Kidney epithelial cell (primary cell): ENCODE data around the gene ZNF516. TPM values are rescaled to one million over a fixed set of nuclear protein-coding genes. Genes with fewer than 3 reads are reported as not detected.

Experiments used
- DNase-seq: peaks from one replicate; pipeline ENCODE4 v3.0.0-alpha.2; 2010; ENCODE audit warnings: low read depth
- H3K27me3 ChIP-seq: 2 replicates; pipeline ENCODE4 v1.6.0; 2011; ENCODE audit warnings: low read length; ENCODE audit not compliant: control insufficient read depth, insufficient read depth
- H3K36me3 ChIP-seq: 2 replicates; pipeline ENCODE4 v1.5.1; 2011; ENCODE audit warnings: low read length; ENCODE audit not compliant: control insufficient read depth, insufficient read depth
- H3K4me3 ChIP-seq: 2 replicates; pipeline ENCODE4 v1.5.1; 2011; ENCODE audit warnings: low read depth, mild to moderate bottlenecking, control low read depth, low read length
- total RNA-seq: library from RNA; depleted of rRNA; stranded (reverse); fragments of >200 nt; gene quantifications from 2 replicates; pipeline ENCODE4 v1.2.3, GENCODE V29; 2015
- TF ChIP-seq, protein P1 (sequence below): IDR thresholded peaks from 2 replicates; pipeline ENCODE4 v1.5.1; 2011; ENCODE audit warnings: mild to moderate bottlenecking, moderate library complexity, low read length, control low read depth, inconsistent platforms; ENCODE audit not compliant: insufficient read depth, poor library complexity, severe bottlenecking

ZNF516 gene
- total RNA-seq, 1 donor from 2014 or later: 56.1 TPM

DNA sequence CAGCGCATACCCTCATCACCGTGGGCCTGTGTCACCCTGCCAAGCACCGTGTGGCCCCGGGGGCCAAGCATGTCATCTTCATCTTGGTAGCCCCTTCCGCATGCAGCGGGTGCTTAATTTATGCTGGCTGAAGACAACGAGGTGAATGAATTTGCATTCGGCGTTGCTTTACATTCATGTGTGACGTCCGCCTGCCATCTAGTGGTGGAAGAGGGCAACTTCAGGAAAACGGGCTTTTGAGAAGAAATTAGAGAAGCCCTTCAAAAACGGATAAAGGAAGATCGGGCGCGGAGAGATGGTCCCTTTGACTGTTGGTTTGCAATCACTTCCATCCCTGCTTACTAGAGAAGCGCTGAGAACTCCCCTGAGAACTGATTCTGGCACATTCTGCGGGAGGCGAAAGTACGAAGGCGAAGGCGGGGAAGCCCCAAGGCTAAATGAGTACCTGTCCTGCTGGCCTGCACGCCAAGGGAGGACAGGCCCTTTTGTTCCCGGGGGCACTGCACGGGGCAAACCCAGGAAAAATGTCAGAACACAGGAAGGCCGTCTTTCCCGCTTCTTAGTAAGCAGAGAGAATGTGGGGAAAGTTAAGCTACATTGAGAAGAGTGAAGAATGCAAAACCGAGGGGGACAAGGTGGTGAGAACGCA is 145.9 kb downstream of the ZNF516 start:
- no peak overlapping the region for H3K4me3 ChIP-seq

DNA sequence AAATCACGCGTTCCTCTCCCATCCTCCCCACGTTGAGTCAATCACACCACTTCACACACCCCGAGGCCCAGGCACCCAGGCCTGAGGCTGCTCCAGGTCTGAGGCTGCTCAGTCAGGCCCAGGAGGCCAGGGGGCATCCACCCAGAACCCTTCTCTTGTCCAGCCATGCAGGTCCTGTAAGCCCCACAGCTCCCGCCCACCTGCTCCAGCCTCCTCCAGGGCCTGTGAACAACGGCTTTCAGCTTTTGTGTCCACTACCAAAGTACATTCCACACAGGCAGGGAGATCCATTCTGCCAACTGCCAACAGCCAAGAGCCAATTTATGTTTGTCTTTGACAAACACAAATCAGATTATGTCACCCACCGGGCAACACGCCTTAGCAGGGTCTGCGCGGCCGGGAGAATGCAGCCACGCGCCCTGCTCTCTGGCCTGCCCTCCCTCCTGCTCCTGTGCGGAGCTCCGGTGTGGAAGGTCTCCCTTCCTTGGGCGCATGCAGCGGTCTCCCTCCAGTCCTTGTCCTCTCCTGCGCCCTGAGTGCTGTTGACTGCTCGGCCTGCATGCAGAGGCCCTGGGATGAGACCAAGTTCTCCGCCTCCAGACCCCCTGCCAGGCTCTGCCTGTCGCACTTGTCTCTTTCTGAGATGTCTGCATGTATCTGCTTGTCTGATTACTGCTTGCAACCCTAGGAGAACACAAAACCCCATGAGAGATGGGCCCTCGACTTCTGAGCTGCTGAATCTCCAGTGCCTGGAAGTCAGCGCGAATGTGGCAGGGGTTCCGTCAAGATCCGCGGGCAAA is 146.6 kb downstream of the ZNF516 start:
- Histone ChIP-seq H3K27me3 (no peaks in the 10 kb centered on the region), H3K4me3 (no peak overlapping the region), H3K36me3 (no peaks in the 10 kb centered on the region)
- TF ChIP-seq, protein P1, sequence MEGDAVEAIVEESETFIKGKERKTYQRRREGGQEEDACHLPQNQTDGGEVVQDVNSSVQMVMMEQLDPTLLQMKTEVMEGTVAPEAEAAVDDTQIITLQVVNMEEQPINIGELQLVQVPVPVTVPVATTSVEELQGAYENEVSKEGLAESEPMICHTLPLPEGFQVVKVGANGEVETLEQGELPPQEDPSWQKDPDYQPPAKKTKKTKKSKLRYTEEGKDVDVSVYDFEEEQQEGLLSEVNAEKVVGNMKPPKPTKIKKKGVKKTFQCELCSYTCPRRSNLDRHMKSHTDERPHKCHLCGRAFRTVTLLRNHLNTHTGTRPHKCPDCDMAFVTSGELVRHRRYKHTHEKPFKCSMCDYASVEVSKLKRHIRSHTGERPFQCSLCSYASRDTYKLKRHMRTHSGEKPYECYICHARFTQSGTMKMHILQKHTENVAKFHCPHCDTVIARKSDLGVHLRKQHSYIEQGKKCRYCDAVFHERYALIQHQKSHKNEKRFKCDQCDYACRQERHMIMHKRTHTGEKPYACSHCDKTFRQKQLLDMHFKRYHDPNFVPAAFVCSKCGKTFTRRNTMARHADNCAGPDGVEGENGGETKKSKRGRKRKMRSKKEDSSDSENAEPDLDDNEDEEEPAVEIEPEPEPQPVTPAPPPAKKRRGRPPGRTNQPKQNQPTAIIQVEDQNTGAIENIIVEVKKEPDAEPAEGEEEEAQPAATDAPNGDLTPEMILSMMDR: no peak
- DNase-seq: no peak

More for the DNA sequence above, 145.9 kb downstream of the ZNF516 start:
- TF ChIP-seq, protein P1: peak; percentile 84
- peak; percentile 18 for DNase-seq
- Histone ChIP-seq H3K27me3 (no peaks in the 10 kb centered on the region), H3K36me3 (no peaks in the 10 kb centered on the region)

DNA sequence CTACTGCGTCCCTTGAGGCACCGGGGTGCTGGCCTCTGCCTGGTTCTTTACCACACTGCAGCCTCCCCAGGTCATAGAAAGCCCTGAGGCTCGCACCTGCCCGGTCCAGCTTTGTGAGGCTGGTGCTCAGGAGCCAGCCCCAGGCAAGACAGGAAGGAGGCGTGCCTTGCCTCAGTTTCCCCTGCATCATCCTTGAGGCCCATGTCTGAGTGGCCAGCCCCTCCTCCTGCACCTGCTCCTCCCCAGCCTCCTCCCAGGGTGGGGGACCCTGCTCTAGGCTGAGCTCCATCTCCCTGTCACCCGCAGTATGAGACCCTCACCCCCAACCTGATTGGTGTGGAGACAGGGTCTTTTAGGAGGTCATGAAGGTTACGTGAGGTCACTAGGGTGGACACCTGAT is 147.7 kb downstream of the ZNF516 start:
- no peaks in the 10 kb centered on the region for H3K36me3 ChIP-seq
- no peak for DNase-seq
- no peaks in the 10 kb centered on the region for H3K27me3 ChIP-seq
- no peak overlapping the region for H3K4me3 ChIP-seq
- TF ChIP-seq, protein P1: no peak

DNA sequence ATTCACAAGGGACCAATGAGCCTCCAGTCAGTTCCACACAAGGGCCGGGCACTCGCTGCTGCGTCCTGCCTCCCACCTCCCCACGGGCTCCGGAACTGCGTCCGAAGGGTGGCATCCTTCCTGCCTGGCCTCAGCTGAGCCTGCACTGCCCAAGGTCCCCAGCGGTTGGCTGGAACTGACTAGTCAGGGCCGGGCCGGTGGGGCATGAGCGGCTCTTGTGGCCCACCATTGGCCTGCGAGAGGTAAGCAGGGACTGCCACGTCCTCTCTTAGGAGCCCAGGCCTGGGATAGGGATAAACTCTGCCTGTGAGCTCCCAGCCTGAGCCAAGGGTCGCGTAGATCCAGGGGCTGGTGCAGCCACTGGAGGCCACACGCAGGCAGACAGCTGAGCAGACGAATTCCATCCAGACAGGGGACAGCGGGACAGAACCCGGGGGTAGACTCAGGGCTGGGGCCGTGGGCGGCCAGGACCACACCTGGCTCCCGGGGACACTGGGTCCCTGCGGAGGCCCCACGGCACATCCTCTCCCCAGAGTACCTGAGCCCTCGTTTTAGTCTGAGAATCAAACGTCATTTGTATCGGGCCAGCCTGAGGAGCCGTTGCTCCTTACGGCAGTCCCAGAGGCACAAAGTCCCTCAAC is 148.4 kb downstream of the ZNF516 start:
- TF ChIP-seq, protein P1: no peak
- no peak for DNase-seq
- H3K36me3 ChIP-seq: no peaks in the 10 kb centered on the region
- H3K27me3 ChIP-seq: no peaks in the 10 kb centered on the region
- no peak overlapping the region for H3K4me3 ChIP-seq

DNA sequence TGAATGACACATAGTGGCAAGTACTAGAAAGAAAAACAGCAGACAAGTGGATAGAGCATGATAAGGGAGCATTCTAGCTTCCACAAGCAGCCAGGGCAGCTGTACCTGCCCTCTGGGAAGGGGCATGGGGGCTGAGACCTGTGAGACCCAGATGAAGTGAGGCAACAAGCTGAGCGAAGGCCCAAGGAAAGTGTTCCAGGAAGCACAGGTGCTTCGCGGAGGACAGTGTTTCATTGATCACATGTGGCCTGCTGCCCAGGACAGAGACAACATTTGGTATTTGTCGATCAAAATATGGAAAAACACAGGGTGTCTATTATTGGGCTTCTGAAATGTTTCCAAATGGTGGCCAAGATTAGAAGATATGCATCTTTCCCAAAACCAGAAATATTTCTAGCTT is 149.1 kb downstream of the ZNF516 start:
- TF ChIP-seq, protein P1: no peak
- Histone ChIP-seq H3K4me3 (no peak overlapping the region), H3K36me3 (no peaks in the 10 kb centered on the region), H3K27me3 (no peaks in the 10 kb centered on the region)
- no peak for DNase-seq
